NT2/D1 (cell line): Measurements from ENCODE around the gene CRACDL.

Experiments used
- DNase-seq: peaks from one replicate; pipeline ENCODE4 v3.0.0-alpha.2; 2011; ENCODE audit warnings: low read depth, low spot score
- H3K27me3 ChIP-seq: 2 replicates; pipeline ENCODE4 v1.6.0; 2011; ENCODE audit warnings: mild to moderate bottlenecking; ENCODE audit not compliant: insufficient read length, insufficient read depth
- H3K36me3 ChIP-seq: 2 replicates; pipeline ENCODE4 v1.6.1; 2011; ENCODE audit warnings: mild to moderate bottlenecking, low read length, mixed read lengths; ENCODE audit not compliant: insufficient read depth, insufficient read length
- H3K4me1 ChIP-seq: 2 replicates; pipeline ENCODE4 v1.5.1; 2011; ENCODE audit not compliant: insufficient read depth, insufficient read length
- H3K4me3 ChIP-seq: 2 replicates; pipeline ENCODE4 v1.5.1; 2011; ENCODE audit warnings: low read depth; ENCODE audit not compliant: insufficient read length
- H3K9ac ChIP-seq: 2 replicates; pipeline ENCODE4 v1.6.0; 2011; ENCODE audit warnings: low read depth; ENCODE audit not compliant: insufficient read length
- H3K9me3 ChIP-seq: 2 replicates; pipeline ENCODE4 v1.5.1; 2011; ENCODE audit warnings: mild to moderate bottlenecking, low read length; ENCODE audit not compliant: insufficient read depth
- SUZ12 ChIP-seq: IDR thresholded peaks from 2 replicates; pipeline ENCODE4 v1.6.1; 2011; ENCODE audit not compliant: insufficient read length, insufficient read depth; ENCODE audit errors: extremely low read depth
- YY1 ChIP-seq: IDR thresholded peaks from 2 replicates; pipeline ENCODE4 v1.6.1; 2011; ENCODE audit not compliant: insufficient read length, insufficient read depth
- ZNF274 ChIP-seq: IDR thresholded peaks from 2 replicates; pipeline ENCODE4 v1.6.1; 2011; ENCODE audit warnings: mild to moderate bottlenecking, low read depth, low read length

Gene CRACDL

GRCh38 chr2:98799375-98800329 lies 136.4 kb downstream of the CRACDL start:
- no peak for DNase-seq
- H3K4me1 ChIP-seq = no peaks in the 10 kb centered on the region
- no peaks in the 10 kb centered on the region for H3K27me3 ChIP-seq
- TF ChIP-seq ZNF274 = no peak
- TF ChIP-seq SUZ12 = no peak
- no peak for TF ChIP-seq YY1
- H3K9ac ChIP-seq = no peak overlapping the region
- H3K4me3 ChIP-seq = no peak overlapping the region
- H3K9me3 ChIP-seq = no peaks in the 10 kb centered on the region
- H3K36me3 ChIP-seq = no peaks in the 10 kb centered on the region

GRCh38 chr2:98796775-98797544 lies 139.1 kb downstream of the CRACDL start:
- Histone ChIP-seq H3K9ac (no peak overlapping the region), H3K9me3 (no peaks in the 10 kb centered on the region), H3K27me3 (no peaks in the 10 kb centered on the region), H3K4me3 (no peak overlapping the region), H3K36me3 (no peaks in the 10 kb centered on the region), H3K4me1 (no peaks in the 10 kb centered on the region)
- TF ChIP-seq ZNF274 (no peak), SUZ12 (no peak), YY1 (no peak)
- no peak for DNase-seq

GRCh38 chr2:98795891-98796676 lies 139.9 kb downstream of the CRACDL start:
- no peak overlapping the region for H3K9ac ChIP-seq
- no peak for DNase-seq
- H3K27me3 ChIP-seq = no peaks in the 10 kb centered on the region
- H3K36me3 ChIP-seq = no peaks in the 10 kb centered on the region
- H3K4me3 ChIP-seq = no peak overlapping the region
- H3K9me3 ChIP-seq = no peaks in the 10 kb centered on the region
- H3K4me1 ChIP-seq = no peaks in the 10 kb centered on the region
- TF ChIP-seq SUZ12 (no peak), ZNF274 (no peak), YY1 (no peak)

GRCh38 chr2:98793897-98794830 lies 141.9 kb downstream of the CRACDL start:
- H3K36me3 ChIP-seq = no peaks in the 10 kb centered on the region
- H3K9ac ChIP-seq = no peak overlapping the region
- DNase-seq = no peak
- no peaks in the 10 kb centered on the region for H3K27me3 ChIP-seq
- no peaks in the 10 kb centered on the region for H3K4me1 ChIP-seq
- no peak for TF ChIP-seq YY1
- TF ChIP-seq ZNF274 = no peak
- TF ChIP-seq SUZ12 = no peak
- H3K9me3 ChIP-seq = no peaks in the 10 kb centered on the region
- H3K4me3 ChIP-seq = no peak overlapping the region

- no peak for DNase-seq
- Histone ChIP-seq H3K9me3 (no peaks in the 10 kb centered on the region), H3K9ac (no peak overlapping the region), H3K4me3 (no peak overlapping the region), H3K27me3 (no peaks in the 10 kb centered on the region), H3K36me3 (no peaks in the 10 kb centered on the region), H3K4me1 (no peaks in the 10 kb centered on the region)
- no peak for TF ChIP-seq ZNF274
- no peak for TF ChIP-seq YY1
- no peak for TF ChIP-seq SUZ12
Observed at GRCh38 chr2:98793275-98793674, 142.8 kb downstream of the CRACDL start.

GRCh38 chr2:98790221-98790620 lies 145.8 kb downstream of the CRACDL start:
- Histone ChIP-seq H3K9ac (no peak overlapping the region), H3K9me3 (no peaks in the 10 kb centered on the region), H3K36me3 (no peaks in the 10 kb centered on the region), H3K4me1 (no peaks in the 10 kb centered on the region), H3K4me3 (no peak overlapping the region), H3K27me3 (no peaks in the 10 kb centered on the region)
- TF ChIP-seq SUZ12 = no peak
- TF ChIP-seq YY1 = no peak
- no peak for DNase-seq
